Activated CD4-positive, alpha-beta T cell treated with anti-CD3 and anti-CD28 coated beads for 1 hour (primary cell): ENCODE data around the gene PPM1L.

ENCODE experiments used
- DNase-seq: peaks from one replicate; pipeline ENCODE4 v3.0.0-alpha.2; 2020

The PPM1L gene

GRCh38 chr3:160810362-160811236, 54.6 kb downstream of the PPM1L start:
- no peak for DNase-seq

DNA sequence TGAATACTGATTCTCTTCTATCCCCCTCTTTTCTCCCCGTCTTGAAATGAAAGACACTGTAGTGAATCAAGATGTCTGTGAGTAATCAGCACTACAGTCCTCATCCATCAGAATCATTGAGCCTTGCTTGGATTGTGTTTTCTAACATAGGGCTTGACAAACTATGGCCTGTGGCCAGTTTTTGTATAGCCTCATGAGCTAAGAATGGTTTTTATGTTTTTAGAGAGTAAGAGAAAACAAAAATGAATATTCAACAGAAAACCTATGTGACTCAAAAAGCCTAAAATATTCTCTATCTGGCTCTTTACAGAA, 55.2 kb downstream of the PPM1L start:
- no peak for DNase-seq

- no peak for DNase-seq
These were observed 56.3 kb downstream of the PPM1L start for GRCh38 chr3:160812304-160812703.

GRCh38 chr3:160815280-160815679, 59.2 kb downstream of the PPM1L start:
- no peak for DNase-seq

- DNase-seq: no peak
These were observed 64.0 kb downstream of the PPM1L start for GRCh38 chr3:160820022-160820421.

DNA sequence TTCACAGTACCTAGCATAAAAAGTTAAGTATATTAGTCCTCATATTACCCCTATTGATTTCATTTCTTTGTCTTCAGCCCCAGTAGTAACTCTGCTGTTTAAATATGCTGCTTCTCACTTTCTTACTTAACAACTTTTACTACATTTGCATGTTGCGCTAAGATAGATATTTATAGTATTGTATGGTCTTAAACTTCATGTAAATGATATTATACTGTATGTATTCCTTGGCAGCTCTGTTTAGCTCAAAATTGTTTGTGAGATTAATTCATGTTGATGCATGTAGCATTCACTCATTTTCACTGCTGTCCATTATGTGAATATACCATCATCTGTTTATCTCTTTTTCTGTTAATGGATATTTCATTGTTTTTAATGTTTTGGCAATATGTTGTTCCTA, 64.4 kb downstream of the PPM1L start:
- no peak for DNase-seq

GRCh38 chr3:160822936-160823335, 66.9 kb downstream of the PPM1L start:
- no peak for DNase-seq

GRCh38 chr3:160825311-160825800, 69.3 kb downstream of the PPM1L start:
- DNase-seq: no peak

DNA sequence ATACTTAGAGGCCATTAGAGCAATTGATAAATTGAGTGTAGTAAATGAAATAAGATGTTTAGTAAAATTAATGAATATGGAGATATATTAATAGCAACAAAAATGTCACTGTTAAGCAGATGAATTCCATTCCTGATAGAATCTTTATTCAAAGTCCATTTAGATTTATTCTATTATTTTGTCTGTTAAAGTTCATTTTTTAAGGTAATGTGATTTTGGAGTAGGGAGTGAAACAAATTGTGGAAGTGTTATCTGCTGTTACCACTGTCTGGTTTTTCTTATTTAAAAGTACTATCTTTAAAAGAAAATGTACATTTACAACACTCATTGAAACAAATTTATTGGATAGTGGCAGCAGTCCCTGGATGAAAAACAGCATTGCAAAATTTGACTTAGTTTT, 70.4 kb downstream of the PPM1L start:
- DNase-seq: no peak

DNA sequence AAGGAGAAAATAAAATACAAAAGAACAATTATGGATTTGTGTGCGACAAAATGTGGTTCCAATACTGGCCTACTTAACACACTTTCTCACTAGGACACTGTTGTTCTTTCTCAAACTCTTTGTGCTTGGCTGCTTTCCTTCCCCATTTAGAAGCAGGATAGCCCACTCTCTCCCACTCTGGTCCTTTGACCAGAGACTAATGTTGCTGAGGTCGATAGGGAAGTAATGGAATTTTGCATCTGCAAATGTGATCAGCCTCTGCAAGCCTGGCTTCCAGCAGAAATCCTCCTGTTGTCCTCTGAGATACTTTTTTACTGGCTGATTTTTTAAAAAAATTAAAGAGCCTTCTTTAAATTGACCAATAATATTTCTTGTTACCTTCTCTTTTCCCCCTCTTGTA, 71.0 kb downstream of the PPM1L start:
- no peak for DNase-seq

DNA sequence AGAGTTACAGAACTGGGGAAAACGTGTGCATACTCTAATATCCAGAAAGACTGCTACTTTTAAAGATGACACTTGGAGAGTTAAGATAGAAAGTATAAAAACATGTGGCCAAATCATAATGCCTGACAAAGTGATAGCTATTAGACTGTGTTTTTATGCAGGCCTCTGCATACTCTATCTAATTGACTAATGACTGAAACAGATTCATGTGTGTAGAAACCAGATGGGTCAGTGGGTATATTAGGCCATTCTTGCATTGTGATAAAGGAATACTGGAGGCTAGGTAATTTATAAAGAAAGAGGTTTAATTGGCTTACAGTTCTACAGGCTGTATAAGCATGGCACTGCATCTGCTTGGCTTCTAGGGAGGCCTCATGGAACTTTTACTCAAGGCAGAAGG, 71.5 kb downstream of the PPM1L start:
- no peak for DNase-seq

DNA sequence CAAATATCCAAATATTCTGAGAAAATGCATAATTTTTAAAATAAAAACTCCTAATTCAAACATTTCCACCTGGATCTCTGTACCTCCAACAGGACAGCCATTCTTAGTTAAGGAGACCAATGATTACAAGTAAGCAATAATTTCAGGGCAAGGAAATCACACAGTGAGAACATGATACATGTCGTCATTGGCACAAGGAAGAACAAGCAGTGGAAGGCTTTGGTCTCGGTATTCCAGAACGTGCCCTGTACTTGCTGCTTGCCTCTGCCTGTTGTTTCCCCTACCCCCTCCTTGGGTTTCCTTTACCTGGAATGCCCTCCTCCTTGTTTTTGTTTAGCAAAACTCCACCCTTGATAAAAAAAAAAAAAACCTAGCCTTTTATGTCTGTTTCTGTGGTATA, 72.8 kb downstream of the PPM1L start:
- no peak for DNase-seq

DNA sequence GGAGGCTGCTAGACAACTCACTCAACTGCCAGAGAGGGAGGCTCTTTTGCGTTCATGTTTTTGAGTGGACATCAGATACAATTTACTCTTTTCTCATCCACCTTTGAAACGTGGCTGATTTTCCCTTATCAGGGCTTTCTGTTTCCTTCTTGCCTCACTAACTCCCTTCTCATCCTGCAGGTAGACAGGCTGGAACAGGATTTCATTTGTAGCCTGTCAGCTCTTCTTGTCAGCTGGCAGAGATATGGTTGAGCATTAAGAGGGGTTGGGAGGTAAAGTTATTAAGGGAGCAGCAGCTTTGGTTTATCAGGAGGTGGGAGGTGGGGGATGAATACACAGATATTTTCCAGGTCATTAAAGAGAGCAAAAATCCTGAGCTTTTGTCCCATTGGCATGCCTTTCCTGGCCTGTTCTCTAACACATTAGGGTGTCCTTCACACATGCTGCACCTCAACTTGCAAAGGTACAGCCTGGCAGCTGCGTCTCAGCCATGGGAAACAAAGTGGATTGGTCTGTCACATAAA, 73.5 kb downstream of the PPM1L start:
- no peak for DNase-seq

DNA sequence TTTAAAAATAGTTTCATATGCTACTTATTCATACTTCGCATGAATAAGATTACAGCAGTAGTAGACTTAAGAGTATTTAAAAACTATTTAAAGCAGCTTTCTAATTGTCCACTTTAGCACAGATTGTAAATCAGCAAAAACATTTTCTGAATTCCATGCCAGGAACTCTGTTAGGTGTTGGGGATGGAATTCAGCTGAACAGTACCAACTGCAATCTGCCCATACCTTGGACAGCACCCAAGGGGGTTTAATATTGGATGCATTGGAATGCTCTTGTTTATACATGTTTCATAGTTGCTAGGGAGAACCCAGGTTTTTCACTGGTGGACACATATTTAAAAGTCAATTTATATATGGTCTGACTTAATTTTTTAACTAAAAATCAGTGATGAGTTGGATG, 74.8 kb downstream of the PPM1L start:
- DNase-seq: no peak

DNA sequence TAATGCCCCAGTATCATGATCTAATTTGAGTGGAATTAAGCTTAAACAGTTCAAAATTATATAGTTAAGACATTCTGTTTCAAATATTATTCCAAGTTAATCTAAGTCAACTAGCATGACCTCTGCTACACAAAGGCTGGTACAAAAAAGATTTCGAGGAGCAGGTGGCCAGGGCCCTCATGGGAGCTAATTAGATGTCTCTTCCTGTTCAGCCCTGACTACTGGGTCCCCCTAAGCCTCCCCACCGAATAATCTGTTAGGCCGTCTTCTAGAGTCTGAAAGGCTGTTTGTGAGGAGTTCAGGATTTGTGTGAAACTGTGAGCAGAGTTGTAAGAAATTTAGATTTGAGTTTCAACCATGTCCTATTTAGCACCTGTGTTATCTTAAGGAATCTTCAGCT, 75.4 kb downstream of the PPM1L start:
- DNase-seq: no peak

GRCh38 chr3:160837394-160837980, 81.5 kb downstream of the PPM1L start:
- no peak for DNase-seq

DNA sequence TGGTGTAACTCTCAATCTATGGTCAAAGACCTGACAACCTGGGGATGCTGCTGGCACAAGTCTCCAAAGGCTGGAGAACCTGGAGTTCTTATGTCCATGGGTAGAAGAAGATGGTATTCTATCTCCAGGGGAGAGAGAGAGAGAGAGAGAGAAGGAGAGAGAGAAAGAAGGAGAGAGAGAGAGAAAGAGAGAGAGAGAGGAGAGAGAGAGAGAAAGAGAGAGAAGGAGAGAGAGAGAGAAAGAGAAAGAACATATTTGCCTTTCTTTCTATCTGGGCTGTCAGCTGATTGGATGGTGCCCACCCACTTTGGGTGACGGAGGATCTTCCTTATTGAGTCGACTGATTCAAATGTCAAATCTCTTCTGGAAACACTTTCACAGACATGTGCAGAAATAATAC, 84.6 kb downstream of the PPM1L start:
- DNase-seq: no peak

DNA sequence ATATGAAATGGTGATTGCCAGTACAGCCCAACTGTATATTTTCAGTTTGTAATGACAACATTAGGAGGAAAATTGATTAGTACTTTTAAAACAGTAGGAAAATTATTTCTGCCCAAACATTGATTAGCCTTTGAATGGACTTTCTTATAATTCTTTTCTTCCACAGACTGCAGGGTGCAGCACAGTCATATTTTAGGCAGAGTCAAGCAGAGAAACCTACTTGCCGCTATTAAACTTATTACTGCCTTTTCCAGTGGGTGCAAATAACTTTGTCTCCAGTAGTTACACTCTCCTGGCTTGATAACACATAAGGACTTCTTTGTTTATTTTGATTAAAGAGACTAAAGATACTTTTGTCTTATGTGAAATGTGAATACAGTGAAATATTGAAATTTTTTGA, 85.4 kb downstream of the PPM1L start:
- DNase-seq: no peak

- DNase-seq: no peak
These were observed 86.3 kb downstream of the PPM1L start for GRCh38 chr3:160842021-160843005.

DNA sequence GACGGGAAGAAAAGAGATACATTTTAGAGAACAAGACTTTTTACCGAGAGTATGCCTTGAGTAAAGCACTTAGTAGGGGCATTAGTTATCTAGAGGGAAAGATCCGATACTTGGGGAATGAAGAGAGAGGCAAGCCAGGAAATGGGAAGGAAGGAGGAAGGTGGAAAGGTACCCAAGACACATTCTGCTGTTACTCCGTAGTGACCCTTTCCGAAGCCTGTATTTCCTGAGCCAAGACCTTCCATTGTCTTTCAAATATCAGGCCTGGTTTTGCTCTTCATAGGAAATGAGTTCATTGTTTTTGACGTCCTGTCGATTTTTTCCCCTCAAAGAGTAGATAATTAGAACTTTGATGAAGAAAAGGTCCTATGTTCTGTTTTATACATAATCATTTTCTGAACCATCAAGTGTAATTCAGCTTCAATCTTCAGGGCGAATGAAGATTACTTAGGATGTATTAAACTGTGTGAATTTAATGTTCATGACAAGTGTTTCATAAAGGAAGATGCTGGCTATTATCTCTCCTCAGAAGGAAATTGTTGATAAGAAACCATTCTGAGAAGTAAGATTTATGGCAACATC, 95.7 kb downstream of the PPM1L start:
- no peak for DNase-seq

DNA sequence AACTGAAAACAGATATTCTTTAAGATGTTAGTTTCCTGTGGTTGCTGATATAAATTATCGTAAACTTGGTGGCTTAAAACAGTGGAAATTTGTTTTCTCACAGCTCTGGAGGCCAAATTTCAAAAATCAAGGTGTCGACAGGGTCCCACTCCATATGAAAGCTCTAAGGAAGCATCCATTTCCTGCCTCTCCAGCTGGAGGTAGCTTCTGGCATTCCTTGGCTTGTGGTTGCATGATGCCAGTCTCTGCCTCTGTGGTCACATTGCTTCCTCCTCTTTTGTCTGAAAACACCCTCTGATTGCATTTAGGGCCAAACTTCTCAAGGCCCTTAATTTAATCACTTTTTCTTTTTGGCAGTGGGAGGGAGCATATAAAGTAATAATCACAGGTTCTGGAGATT, 96.8 kb downstream of the PPM1L start:
- no peak for DNase-seq

DNA sequence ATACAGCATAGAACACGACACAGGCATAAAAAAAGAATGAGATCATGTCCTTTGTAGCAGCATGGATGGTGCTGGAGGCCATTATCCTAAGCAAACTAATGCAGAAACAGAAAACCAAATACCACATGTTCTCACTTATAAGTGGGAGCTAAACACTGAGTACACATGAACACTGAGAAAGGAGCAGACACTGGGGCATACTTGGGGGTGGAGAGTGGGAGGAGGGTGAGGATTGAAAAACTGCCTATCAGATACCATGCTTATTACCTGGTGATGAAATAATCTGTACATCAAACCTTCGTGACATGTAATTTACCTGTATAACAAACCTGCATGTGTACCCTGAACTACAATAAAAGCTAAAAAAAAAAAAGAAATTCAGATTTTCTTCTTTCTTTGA, 100.4 kb downstream of the PPM1L start:
- DNase-seq: no peak
